Measurements from ENCODE around the gene DUSP5. TPM values are rescaled to one million over a fixed set of nuclear protein-coding genes. Genes with fewer than 3 reads are reported as not detected.

Gene DUSP5
- total and polyA plus RNA-seq, 10 of the 15 experiments (the other 5 are each of a cell fraction or from before 2014, with no cell fraction given) = 2.1 to 95.9 (median 23.4) TPM

DNA sequence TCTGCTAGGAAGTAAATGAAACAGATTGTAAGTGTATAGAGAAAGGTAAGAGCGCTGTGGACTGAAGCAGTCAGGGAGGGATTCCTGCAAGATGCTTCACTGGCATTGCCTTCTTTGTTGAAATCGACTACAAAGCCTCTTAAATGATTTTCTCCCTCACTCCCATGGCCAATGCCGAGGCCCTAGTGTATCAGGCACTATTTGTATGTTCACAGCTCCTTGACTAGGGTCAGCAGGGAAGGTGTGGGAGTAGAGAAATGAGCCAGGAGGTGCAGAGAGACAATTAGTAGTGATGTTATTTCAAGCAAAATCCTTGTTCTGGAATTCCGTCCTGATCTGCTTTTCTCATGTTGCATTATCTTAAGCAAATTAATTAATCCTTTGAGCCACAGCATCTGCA, 22.9 kb upstream of the DUSP5 start:
- no peaks in the 10 kb centered on the region for H4K20me1 ChIP-seq (ENCODE audit: control insufficient read depth, insufficient read depth)
- H3K9me3 ChIP-seq (replicated peaks; ENCODE audit: control insufficient read depth, insufficient read depth, low read length) = no peaks in the 10 kb centered on the region; the same call in 2 of the 3 replicates
- H2AFZ ChIP-seq (ENCODE audit: control insufficient read depth, low read depth, low read length) = no peak overlapping the region
- FAIRE-seq = no peak
- H3K36me3 ChIP-seq (ENCODE audit: control insufficient read depth in 2 of 2, insufficient read depth in 2 of 2, low read length in 1 of 2) = no peaks in the 10 kb centered on the region
- no peak for DNase-seq (ENCODE audit: low read depth, low spot score)
- in situ Hi-C loops (cut with MboI) (no loop called here), intact Hi-C loops (cut with micrococcal nuclease; ENCODE audit: unreplicated experiment) (no loop called here)
- H3K27me3 ChIP-seq (replicated peaks in 1 of 2; ENCODE audit: control insufficient read depth in 2 of 2, insufficient read depth in 2 of 2, low read length in 1 of 2) = no peaks in the 10 kb centered on the region
- WGBS (ENCODE audit: insufficient coverage, insufficient replicate concordance, low lambda C conversion rate, missing lambda C conversion rate) = 68% methylated on average over 4 of the region's 4 CpGs
- SMC1A ChIA-PET (ENCODE audit: uncharacterized antibody, unreplicated experiment) = interaction anchor here (0.7 to 2.2 kb wide), 6 partner anchors 10 to 30 kb away, joined by 3 to 10 read pairs (median 4); no protein-coding TSS in a partner anchor
- no peaks in the 10 kb centered on the region for H3K79me2 ChIP-seq (ENCODE audit: control insufficient read depth, insufficient read depth, low read length)
- H3K27ac ChIP-seq (ENCODE audit: control insufficient read depth, insufficient read depth) = no peak overlapping the region
- H3K9ac ChIP-seq (ENCODE audit: control insufficient read depth, insufficient read depth, low read length) = no peak overlapping the region
- RAD21 ChIA-PET (ENCODE audit: unreplicated experiment) = no interaction called here
- no TSS peak for BruUV-seq (replicated peaks)
- no peaks in the 10 kb centered on the region for H3K4me1 ChIP-seq (ENCODE audit: control insufficient read depth, insufficient read depth, low read length)
- CTCF ChIA-PET = interaction anchor here (1.1 to 1.4 kb wide), 2 partner anchors 9 to 120 kb away, joined by 3 to 4 read pairs; no protein-coding TSS in a partner anchor
- no peak overlapping the region for H3K4me2 ChIP-seq (ENCODE audit: control insufficient read depth, insufficient read depth)
- POLR2A ChIA-PET = no interaction called here
- no peak for ATAC-seq
- no peak overlapping the region for H3K4me3 ChIP-seq
- TF ChIP-seq IKZF1 (conservative IDR thresholded peaks at IDR 0.05) = no peak
- no peak for TF ChIP-seq ZBTB40 (IDR thresholded peaks at IDR 0.05; ENCODE audit: borderline replicate concordance)
- TF ChIP-seq EED (IDR thresholded peaks at IDR 0.05; ENCODE audit: low read depth) = no peak
- TF ChIP-seq, protein P1, sequence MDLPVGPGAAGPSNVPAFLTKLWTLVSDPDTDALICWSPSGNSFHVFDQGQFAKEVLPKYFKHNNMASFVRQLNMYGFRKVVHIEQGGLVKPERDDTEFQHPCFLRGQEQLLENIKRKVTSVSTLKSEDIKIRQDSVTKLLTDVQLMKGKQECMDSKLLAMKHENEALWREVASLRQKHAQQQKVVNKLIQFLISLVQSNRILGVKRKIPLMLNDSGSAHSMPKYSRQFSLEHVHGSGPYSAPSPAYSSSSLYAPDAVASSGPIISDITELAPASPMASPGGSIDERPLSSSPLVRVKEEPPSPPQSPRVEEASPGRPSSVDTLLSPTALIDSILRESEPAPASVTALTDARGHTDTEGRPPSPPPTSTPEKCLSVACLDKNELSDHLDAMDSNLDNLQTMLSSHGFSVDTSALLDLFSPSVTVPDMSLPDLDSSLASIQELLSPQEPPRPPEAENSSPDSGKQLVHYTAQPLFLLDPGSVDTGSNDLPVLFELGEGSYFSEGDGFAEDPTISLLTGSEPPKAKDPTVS (IDR thresholded peaks at IDR 0.05; ENCODE audit: low read depth, low read length) = no peak
- no peak for TF ChIP-seq JUNB (IDR thresholded peaks at IDR 0.05)
- TF ChIP-seq RAD21 (IDR thresholded peaks at IDR 0.05; ENCODE audit: insufficient read depth, low read depth, low read length) = no peak
- no peak for TF ChIP-seq NBN (IDR thresholded peaks at IDR 0.05)
- no peak for TF ChIP-seq MEF2A (IDR thresholded peaks at IDR 0.05; ENCODE audit: insufficient read depth, low read depth, low read length)
- TF ChIP-seq, protein P2, sequence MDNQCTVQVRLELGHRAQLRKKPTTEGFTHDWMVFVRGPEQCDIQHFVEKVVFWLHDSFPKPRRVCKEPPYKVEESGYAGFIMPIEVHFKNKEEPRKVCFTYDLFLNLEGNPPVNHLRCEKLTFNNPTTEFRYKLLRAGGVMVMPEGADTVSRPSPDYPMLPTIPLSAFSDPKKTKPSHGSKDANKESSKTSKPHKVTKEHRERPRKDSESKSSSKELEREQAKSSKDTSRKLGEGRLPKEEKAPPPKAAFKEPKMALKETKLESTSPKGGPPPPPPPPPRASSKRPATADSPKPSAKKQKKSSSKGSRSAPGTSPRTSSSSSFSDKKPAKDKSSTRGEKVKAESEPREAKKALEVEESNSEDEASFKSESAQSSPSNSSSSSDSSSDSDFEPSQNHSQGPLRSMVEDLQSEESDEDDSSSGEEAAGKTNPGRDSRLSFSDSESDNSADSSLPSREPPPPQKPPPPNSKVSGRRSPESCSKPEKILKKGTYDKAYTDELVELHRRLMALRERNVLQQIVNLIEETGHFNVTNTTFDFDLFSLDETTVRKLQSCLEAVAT (IDR thresholded peaks at IDR 0.05) = no peak
- TF ChIP-seq ZSCAN29 (IDR thresholded peaks at IDR 0.05) = no peak
- TF ChIP-seq CHD4 (IDR thresholded peaks at IDR 0.05) = no peak
- no peak for TF ChIP-seq NR2C2 (IDR thresholded peaks at IDR 0.05; ENCODE audit: borderline replicate concordance, control insufficient read depth, insufficient read length, low read depth)
- no peak for TF ChIP-seq ZNF274 (IDR thresholded peaks at IDR 0.05; ENCODE audit: insufficient read depth, insufficient read length)
- TF ChIP-seq CREM (IDR thresholded peaks at IDR 0.05; ENCODE audit: low read depth) = no peak
- no peak for TF ChIP-seq FOS (IDR thresholded peaks at IDR 0.05; ENCODE audit: borderline replicate concordance, extremely low read depth, insufficient read length)
- TF ChIP-seq BACH1 (IDR thresholded peaks at IDR 0.05; ENCODE audit: borderline replicate concordance) = no peak
